H1 (cell line): ENCODE results near the gene CPT2.
"Not testable (repeated sequence)": the region's sequence is repeated elsewhere in the genome, so short reads cannot be mapped to it uniquely, and the experiment has no call there.

Experiments used
- CTCF ChIP-seq, 3 experiments: IDR thresholded peaks; 1 replicate in 2 of 3; 2 replicates in 1 of 3; pipeline versions ENCODE4 v1.5.1 to v1.6.1; 2011; ENCODE audit warnings: low read length in 3 of 3, mild to moderate bottlenecking in 3 of 3, inconsistent platforms in 2 of 3, low read depth in 1 of 3, moderate library complexity in 1 of 3; ENCODE audit not compliant: insufficient read depth in 1 of 3; ENCODE audit errors: control extremely low read depth in 1 of 3
- RFX5 ChIP-seq: IDR thresholded peaks from 2 replicates; pipeline ENCODE4 v1.6.1; 2011; ENCODE audit warnings: low read depth, low read length, improper control_type of control experiment, borderline replicate concordance

DNA sequence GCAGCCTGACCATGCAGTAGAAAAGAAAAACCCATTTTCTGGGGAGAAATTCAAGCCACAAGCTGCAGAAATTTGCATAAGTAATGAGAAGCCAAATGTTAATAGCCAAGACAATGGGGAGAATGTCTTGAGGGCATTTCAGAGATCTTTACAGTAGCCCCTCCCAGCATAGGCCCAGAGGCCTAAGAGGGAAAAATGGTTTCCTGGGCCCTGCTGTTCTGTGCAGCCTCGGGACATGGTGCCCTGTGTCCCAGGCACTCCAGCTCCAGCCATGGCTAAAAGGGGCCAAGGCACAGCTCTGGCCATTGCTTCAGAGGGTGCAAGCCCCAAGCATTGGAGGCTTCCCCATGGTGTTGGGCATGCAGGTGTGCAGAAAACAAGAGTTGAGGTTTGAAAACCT is 8.9 kb downstream of the CPT2 start:
- TF ChIP-seq CTCF (IDR thresholded peaks at IDR 0.05; ENCODE audit: control extremely low read depth in 1 of 3, insufficient read depth in 1 of 3, low read depth in 1 of 3, low read length in 3 of 3); RFX5: not testable (repeated sequence)
